HUES64 (cell line): ENCODE measurements around the gene WDR47.

Source experiments
- H3K27ac ChIP-seq: 2 replicates; pipeline ENCODE4 v1.7.0; 2013; ENCODE audit warnings: low read depth, low read length, inconsistent platforms
- H3K27me3 ChIP-seq: 2 replicates; pipeline ENCODE4 v1.6.1; 2013; ENCODE audit warnings: mild to moderate bottlenecking, low read length; ENCODE audit not compliant: insufficient read depth
- H3K36me3 ChIP-seq: 2 replicates; pipeline ENCODE4 v1.6.1; 2013; ENCODE audit warnings: mild to moderate bottlenecking, low read length; ENCODE audit not compliant: insufficient read depth
- H3K4me1 ChIP-seq: 2 replicates; pipeline ENCODE4 v1.6.1; 2013; ENCODE audit warnings: mild to moderate bottlenecking, low read length, moderate library complexity; ENCODE audit not compliant: insufficient read depth
- H3K4me3 ChIP-seq: 2 replicates; pipeline ENCODE4 v1.5.1; 2013; ENCODE audit warnings: mild to moderate bottlenecking, low read length, moderate library complexity
- H3K9ac ChIP-seq: 2 replicates; pipeline ENCODE4 v1.6.1; 2013; ENCODE audit warnings: mild to moderate bottlenecking, low read depth, low read length
- H3K9me3 ChIP-seq: 2 replicates; pipeline ENCODE4 v1.6.1; 2013; ENCODE audit warnings: low read depth, low read length; ENCODE audit not compliant: insufficient read depth
- WGBS: fragments of 150-250, 120-280 bp; methylation state at CpG from one replicate; pipeline ENCODE4 v1.1.7; 2013; ENCODE audit warnings: missing lambda C conversion rate; 5-methylcytosine and 5-hydroxymethylcytosine counted together

WDR47 gene

DNA sequence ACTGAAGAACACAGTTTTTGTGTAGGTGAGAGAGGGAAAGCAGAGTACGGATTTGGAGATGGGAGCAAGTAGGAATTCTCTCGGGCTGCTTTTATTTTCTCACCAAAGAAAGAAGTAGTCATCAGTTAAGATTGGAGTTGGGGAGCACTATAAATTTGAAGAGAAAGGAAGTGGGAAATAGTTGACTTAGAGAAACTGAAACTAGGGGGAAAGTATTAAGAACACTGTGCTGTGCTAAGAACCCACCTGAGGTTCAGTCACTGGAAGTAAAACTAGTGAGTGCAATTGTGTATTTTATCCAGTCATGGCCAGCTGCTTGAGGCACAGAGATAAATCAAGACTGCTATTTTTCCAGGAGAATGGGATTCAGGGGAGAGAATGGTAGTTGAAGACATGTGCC lies 116.0 kb downstream of the WDR47 start:
- 90% methylated on average over 2 of the region's 2 CpGs for WGBS
- Histone ChIP-seq H3K9ac (no peak overlapping the region), H3K27me3 (no peaks in the 10 kb centered on the region), H3K4me1 (no peaks in the 10 kb centered on the region), H3K27ac (no peak overlapping the region), H3K36me3 (peaks cover 86% of the 10 kb centered on the region), H3K4me3 (no peak overlapping the region), H3K9me3 (no peaks in the 10 kb centered on the region)
